NOMO-1 treated with DMSO at 0.1 percent for 48 hours (cell line): ENCODE data around the gene ATF1.
"Not testable (repeated sequence)": the region's sequence is repeated elsewhere in the genome, so short reads cannot be mapped to it uniquely, and the experiment has no call there.

Experiments used
- DNase-seq: peaks from one replicate; lab custom pipeline; 2025; ENCODE audit not compliant: unreplicated experiment; lab: John Stamatoyannopoulos, UW

Gene ATF1

GRCh38 chr12:50855218-50855617 lies 91.3 kb downstream of the ATF1 start:
- not testable (repeated sequence) for DNase-seq

GRCh38 chr12:50855679-50856078 lies 91.8 kb downstream of the ATF1 start:
- not testable (repeated sequence) for DNase-seq

DNA sequence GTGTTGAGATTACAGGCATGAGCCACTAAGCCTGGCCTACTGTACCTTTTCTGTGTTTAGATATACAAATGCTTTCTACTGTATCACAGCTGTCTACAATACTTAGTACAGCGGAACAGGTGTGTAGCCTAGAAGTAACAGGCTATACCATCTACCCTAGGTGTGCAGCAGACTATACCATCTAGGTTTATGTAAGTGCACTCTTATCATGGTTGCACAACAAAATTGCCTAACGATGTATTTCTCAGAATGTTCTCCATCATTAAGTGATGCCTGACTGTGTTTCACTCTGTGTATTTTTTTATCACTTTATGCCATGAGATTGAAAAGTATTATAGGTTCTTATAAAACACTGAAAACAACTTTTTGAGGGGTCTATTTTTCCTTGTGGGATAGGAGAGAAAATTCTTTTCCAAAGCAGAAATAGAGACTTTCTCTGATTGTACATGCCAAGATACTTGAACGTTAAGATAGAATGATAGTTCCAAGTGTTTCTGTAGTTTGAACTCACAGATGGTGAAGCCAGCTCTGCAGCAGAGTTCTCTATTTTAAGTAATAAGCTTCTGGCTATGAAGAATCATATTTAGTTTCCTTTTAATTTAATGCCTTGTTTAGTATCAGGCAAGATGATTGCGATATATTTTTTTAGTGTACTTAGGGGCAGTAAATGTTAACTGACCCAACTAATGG lies 95.9 kb downstream of the ATF1 start:
- no peak for DNase-seq

- no peak for DNase-seq
Measured at GRCh38 chr12:50862316-50862715, 98.4 kb downstream of the ATF1 start.

- no peak for DNase-seq
Measured at GRCh38 chr12:50865266-50865665, 101.4 kb downstream of the ATF1 start.

- not testable (repeated sequence) for DNase-seq
Measured at GRCh38 chr12:50868881-50869280, 105.0 kb downstream of the ATF1 start.
